ENCODE measurements around the gene COX6B1. TPM values are rescaled to one million over a fixed set of nuclear protein-coding genes. Genes with fewer than 3 reads are reported as not detected.
"Not testable (repeated sequence)": the region's sequence is repeated elsewhere in the genome, so short reads cannot be mapped to it uniquely, and the experiment has no call there.

Gene COX6B1
- 177 TPM for total RNA-seq (ENCODE audit: insufficient read depth, low replicate concordance)

GRCh38 chr19:35648017-35648961 lies at the start of gene COX6B1:
Gene COX6B1 (plus strand): TSS chr19:35648323. CDS start chr19:35651244, 2,921 bp downstream.
- peak; percentile 99 for DNase-seq (ENCODE audit: low spot score)

DNA sequence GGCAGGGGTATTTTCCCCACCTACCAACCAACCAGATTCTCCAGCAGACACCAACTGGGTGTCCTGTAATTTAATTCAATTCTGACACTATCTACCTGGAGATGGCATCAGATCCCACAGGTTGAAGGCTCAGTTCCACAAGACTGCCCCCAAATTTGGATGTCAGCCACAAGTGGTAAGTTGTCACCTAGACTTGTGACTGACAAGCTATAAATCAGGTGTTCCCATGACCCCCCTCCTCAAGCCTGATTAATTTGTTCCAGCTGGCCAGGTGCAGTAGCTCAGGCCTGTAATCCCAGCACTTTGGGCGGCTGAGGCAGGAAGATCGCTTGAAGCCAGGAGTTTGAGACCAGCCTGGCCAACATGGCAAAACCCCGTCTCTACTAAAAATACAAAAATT lies 46.2 kb upstream of the COX6B1 start:
- no peak for DNase-seq (ENCODE audit: low spot score)

DNA sequence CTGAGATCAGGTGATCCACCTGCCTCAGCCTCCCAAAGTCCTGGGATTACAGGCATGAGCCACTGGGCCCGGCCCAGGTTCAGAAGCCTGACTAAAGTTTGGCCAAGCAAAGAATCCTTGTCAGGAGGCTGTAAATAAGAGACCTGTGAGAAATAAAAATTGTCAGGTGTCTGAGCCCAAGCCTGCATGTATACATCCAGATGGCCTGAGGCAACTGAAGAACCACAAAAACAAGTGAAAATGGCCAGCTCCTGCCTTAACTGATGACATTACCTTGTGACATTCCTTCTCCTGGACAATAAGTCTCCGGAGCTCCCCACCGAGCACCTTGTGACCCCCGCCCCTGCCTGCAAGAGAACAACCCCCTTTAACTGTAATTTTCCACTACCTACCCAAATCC lies 43.7 kb upstream of the COX6B1 start:
- DNase-seq (ENCODE audit: low spot score): not testable (repeated sequence)

GRCh38 chr19:35607170-35607569 lies 41.0 kb upstream of the COX6B1 start:
- DNase-seq (ENCODE audit: low spot score): not testable (repeated sequence)

- DNase-seq (ENCODE audit: low spot score): no peak
Observed at GRCh38 chr19:35607661-35608060, 40.5 kb upstream of the COX6B1 start.

GRCh38 chr19:35608251-35608650 lies 39.9 kb upstream of the COX6B1 start:
- DNase-seq (ENCODE audit: low spot score): no peak

DNA sequence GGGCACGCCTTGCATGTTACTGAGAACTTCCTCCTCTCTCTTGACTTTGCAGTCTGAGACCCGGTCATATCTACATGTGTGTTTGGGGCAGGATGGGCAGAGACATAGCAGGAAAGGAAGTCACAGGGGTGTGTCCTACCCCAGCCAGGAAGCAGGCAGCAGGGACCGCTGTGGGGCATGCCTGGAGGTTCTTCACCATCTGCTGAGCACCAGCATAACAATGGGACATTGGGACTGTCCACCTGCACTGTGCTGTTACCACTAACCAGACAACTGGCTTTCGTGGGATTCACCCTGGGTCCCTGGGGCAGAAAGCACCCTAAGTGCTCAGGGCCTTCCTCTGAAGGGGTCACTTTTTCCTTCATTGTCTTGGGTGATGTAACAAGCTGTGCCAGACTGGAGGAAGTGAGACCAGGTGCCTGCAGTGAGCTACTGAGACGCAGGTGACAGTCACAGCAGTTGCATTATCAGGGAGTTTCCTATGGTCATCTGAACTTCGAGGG lies 38.2 kb upstream of the COX6B1 start:
- DNase-seq (ENCODE audit: low spot score): no peak

DNA sequence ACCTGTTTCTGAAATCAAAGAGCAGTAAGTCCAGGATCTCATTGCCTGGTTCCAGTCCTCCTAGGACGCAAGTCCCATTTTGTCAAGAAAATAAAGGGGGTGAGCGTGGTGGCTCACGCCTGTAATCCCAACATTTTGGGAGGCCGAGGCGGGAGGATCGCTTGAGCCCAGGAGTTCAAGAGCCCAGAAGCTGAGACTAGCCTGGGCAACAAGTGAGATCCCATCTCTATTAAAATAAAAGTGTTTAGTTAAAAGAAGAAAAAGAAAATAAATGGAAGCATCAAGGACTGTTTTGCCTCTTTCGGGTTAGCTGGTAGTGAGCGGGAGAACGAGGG lies 35.9 kb upstream of the COX6B1 start:
- no peak for DNase-seq (ENCODE audit: low spot score)

- DNase-seq (ENCODE audit: low spot score): peak; percentile 92
Observed at GRCh38 chr19:35612559-35613321, 35.4 kb upstream of the COX6B1 start, which contains the start of gene HAUS5. Gene HAUS5 (plus strand): TSS chr19:35612735. CDS start chr19:35612795, 60 bp downstream.

- no peak for DNase-seq (ENCODE audit: low spot score)
Observed at GRCh38 chr19:35613574-35613973, 34.5 kb upstream of the COX6B1 start.

DNA sequence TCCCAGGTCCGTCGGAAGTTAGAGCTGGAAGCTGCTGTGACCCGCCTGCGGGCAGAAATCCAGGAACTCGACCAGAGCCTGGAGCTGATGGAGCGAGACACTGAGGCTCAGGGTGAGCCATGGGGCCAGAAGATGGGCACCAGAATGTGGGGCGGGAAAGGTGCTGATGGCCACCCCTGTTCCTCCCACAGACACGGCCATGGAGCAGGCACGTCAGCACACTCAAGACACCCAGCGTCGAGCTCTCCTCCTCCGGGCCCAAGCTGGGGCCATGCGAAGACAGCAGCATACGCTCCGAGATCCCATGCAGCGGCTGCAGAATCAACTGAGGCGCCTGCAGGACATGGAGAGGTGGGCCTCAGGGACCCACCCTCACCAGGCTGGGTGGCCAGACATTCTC lies 33.1 kb upstream of the COX6B1 start:
- no peak for DNase-seq (ENCODE audit: low spot score)

DNA sequence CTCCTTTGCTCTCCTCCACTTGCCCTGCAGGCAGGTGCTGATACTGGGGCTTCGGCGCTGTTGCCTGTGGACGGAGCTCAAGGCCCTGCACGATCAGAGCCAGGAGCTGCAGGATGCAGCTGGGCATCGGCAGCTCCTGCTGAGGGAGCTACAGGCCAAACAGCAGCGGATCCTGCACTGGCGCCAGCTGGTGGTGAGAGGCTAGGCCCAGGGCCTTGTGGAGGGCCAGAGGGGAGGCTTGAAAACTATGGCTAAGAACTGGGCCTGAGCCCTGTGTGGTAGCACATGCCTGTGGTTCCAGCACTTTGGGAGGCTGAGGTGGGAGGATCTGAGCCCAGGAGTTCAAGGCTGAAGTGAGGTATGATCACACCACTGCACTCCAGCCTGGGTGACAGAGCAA lies 29.3 kb upstream of the COX6B1 start:
- no peak for DNase-seq (ENCODE audit: low spot score)

DNA sequence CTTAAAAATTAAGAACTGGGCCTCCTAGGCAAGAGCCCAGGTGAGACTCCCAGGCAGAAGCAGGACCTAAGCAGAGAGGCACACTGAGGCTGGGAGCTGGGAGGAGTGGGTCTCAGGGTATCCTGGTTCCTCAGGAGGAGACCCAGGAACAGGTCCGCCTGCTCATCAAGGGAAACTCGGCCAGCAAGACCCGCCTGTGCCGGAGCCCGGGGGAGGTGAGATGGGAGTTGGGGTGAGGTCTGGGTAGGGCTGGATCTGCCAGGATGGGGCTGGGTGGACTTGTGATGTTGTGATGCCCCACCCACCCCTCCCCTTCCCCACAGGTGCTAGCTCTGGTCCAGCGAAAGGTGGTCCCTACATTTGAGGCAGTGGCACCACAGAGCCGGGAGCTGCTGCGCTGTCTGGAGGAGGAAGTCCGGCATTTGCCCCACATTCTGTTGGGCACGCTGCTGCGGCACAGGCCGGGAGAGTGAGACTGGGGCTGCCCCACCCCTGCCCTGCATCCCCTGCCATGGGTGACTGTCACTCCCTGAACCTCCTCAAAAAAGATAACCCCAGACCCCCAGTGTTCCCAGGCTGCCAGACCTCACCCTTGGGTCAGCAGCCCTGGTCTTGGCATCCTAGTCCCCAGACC lies 28.7 kb upstream of the COX6B1 start:
- no peak for DNase-seq (ENCODE audit: low spot score)

- no peak for DNase-seq (ENCODE audit: low spot score)
Observed at GRCh38 chr19:35620001-35620400, 28.1 kb upstream of the COX6B1 start.

- DNase-seq (ENCODE audit: low spot score): no peak
Observed at GRCh38 chr19:35621708-35622107, 26.4 kb upstream of the COX6B1 start.

GRCh38 chr19:35622750-35623149 lies 25.4 kb upstream of the COX6B1 start:
- no peak for DNase-seq (ENCODE audit: low spot score)

DNA sequence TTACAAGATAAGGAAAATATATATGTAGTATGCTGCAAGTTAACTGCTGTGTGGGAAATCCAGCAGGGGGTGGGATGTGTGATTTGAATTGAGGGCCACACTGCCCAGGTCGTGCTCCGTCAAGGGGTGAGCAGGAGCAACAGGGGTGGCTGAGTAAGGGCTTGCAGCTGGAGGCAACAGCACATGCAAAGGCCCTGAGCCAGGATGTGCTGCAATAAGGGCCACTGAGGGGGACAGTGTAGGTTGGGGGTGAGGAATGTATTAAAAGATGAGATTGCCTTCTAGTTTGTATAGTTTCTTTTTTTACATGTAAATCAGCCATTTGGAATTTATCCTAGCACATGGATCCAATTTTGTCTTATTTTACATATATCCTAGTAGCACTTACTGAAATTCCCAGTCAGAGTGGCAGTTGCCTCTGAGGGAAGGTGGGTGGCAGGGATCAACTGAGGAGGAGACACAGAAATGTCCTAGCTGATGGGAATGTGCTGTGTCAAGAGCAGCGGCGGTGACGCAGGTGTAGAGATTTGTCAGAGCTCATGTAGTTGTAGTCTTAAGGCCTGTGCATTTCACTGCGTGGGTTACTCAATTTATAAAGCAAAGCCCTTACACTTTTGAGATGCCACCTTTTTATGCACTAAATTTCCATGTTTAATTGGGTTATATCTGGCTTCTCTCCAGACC lies 24.7 kb upstream of the COX6B1 start:
- DNase-seq (ENCODE audit: low spot score): no peak

DNA sequence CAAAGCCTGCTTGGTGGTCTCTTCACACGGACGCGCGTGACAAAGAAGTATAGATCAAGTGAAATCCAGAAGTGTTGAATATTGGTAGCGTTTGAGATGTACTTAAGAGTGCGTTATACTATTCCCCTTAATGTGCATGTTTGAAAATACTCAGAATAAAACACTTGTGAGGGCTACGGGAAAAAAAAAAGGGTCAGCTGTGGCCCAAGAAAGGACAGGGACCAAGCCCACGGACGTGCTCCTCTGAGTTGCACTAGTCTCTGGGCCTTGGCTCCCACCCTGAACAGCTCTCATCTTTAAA lies 19.9 kb upstream of the COX6B1 start:
- no peak for DNase-seq (ENCODE audit: low spot score)

GRCh38 chr19:35628565-35629331 lies 19.4 kb upstream of the COX6B1 start, which contains the start of gene RBM42:
Gene RBM42 (plus strand): TSS chr19:35629036. CDS start chr19:35629154, 118 bp downstream.
- DNase-seq (ENCODE audit: low spot score): peak; percentile 99

GRCh38 chr19:35629332-35629633 lies 18.8 kb upstream of the COX6B1 start:
- DNase-seq (ENCODE audit: low spot score): no peak

Measured in umbilical cord (tissue), 2 donors.